ENCODE results near the gene WWOX. TPM values are rescaled to one million over a fixed set of nuclear protein-coding genes. Genes with fewer than 3 reads are reported as not detected.

Gene WWOX
- total RNA-seq, 1 experiment from 2014 or later: 79.9 TPM

DNA sequence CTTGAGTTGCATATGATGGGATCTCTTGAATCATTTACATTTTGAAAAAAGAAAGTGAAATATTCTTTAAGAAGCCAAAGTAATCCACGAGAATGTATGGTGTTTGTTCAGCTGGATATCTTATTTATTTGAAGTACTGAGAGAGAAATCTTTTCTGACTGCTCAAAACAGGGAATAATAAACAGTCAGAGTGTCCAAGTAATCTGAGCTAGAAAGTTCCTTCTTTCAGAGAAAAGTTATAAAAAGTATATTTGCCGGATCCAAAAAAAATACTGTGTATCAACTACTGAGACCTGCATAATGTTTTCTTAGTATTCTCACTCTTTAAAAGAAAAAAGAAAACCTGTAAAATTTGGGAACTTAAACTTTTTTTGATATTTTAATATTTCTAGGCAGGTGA is 350.8 kb downstream of the WWOX start:
- ChIA-PET POLR2A (ENCODE audit: low non-redundant PET) (no interaction called here), CTCF (no interaction called here)
- Histone ChIP-seq H3K27ac (ENCODE audit: low read depth, low read length, poor library complexity, severe bottlenecking) (no peak overlapping the region), H3K4me1 (ENCODE audit: insufficient read depth, low read length, poor library complexity, severe bottlenecking) (no peaks in the 10 kb centered on the region), H3K36me3 (ENCODE audit: insufficient read depth, low read length, poor library complexity, severe bottlenecking) (no peaks in the 10 kb centered on the region), H3K4me3 (ENCODE audit: low read depth, low read length, poor library complexity, severe bottlenecking) (no peak overlapping the region), H3K27me3 (replicated peaks; ENCODE audit: insufficient read depth, low read depth, low read length, poor library complexity) (no peaks in the 10 kb centered on the region), H3K9me3 (ENCODE audit: low read depth, low read length, poor library complexity, severe bottlenecking) (no peaks in the 10 kb centered on the region)
- no peak for DNase-seq (ENCODE audit: low spot score)
- TF ChIP-seq CTCF (conservative IDR thresholded peaks at IDR 0.05; ENCODE audit: low read depth, low read length) (no peak), EZH2 (IDR thresholded peaks at IDR 0.05; ENCODE audit: borderline replicate concordance, low read depth, low read length, poor library complexity, severe bottlenecking) (no peak)
- intact Hi-C loops (cut with micrococcal nuclease; ENCODE audit: unreplicated experiment): no loop called here
- BruUV-seq (replicated peaks): no TSS peak

- POLR2A ChIA-PET (ENCODE audit: low non-redundant PET): no interaction called here
Measured at GRCh38 chr16:78452025-78452555, 352.6 kb downstream of the WWOX start.

GRCh38 chr16:78455861-78456260 is 356.4 kb downstream of the WWOX start:
- TF ChIP-seq CTCF (conservative IDR thresholded peaks at IDR 0.05; ENCODE audit: low read depth, low read length) (no peak), EZH2 (IDR thresholded peaks at IDR 0.05; ENCODE audit: borderline replicate concordance, low read depth, low read length, poor library complexity, severe bottlenecking) (no peak)
- Histone ChIP-seq H3K4me3 (ENCODE audit: low read depth, low read length, poor library complexity, severe bottlenecking) (no peak overlapping the region), H3K4me1 (ENCODE audit: insufficient read depth, low read length, poor library complexity, severe bottlenecking) (no peaks in the 10 kb centered on the region), H3K27me3 (replicated peaks; ENCODE audit: insufficient read depth, low read depth, low read length, poor library complexity) (no peaks in the 10 kb centered on the region), H3K36me3 (ENCODE audit: insufficient read depth, low read length, poor library complexity, severe bottlenecking) (no peaks in the 10 kb centered on the region), H3K27ac (ENCODE audit: low read depth, low read length, poor library complexity, severe bottlenecking) (no peak overlapping the region), H3K9me3 (ENCODE audit: low read depth, low read length, poor library complexity, severe bottlenecking) (no peaks in the 10 kb centered on the region)
- BruUV-seq (replicated peaks): no TSS peak
- intact Hi-C loops (cut with micrococcal nuclease; ENCODE audit: unreplicated experiment): no loop called here
- POLR2A ChIA-PET (ENCODE audit: low non-redundant PET): no interaction called here
- no peak for DNase-seq (ENCODE audit: low spot score)
- CTCF ChIA-PET: no interaction called here

More at GRCh38 chr16:78452025-78452555, 352.6 kb downstream of the WWOX start:
- Histone ChIP-seq H3K27me3 (replicated peaks; ENCODE audit: insufficient read depth, low read depth, low read length, poor library complexity) (no peaks in the 10 kb centered on the region), H3K9me3 (ENCODE audit: low read depth, low read length, poor library complexity, severe bottlenecking) (no peaks in the 10 kb centered on the region), H3K36me3 (ENCODE audit: insufficient read depth, low read length, poor library complexity, severe bottlenecking) (no peaks in the 10 kb centered on the region), H3K4me3 (ENCODE audit: low read depth, low read length, poor library complexity, severe bottlenecking) (no peak overlapping the region), H3K27ac (ENCODE audit: low read depth, low read length, poor library complexity, severe bottlenecking) (no peak overlapping the region), H3K4me1 (ENCODE audit: insufficient read depth, low read length, poor library complexity, severe bottlenecking) (no peaks in the 10 kb centered on the region)
- BruUV-seq (replicated peaks): no TSS peak
- intact Hi-C loops (cut with micrococcal nuclease; ENCODE audit: unreplicated experiment): no loop called here
- no peak for DNase-seq (ENCODE audit: low spot score)
- CTCF ChIA-PET: no interaction called here
- TF ChIP-seq CTCF (conservative IDR thresholded peaks at IDR 0.05; ENCODE audit: low read depth, low read length) (no peak), EZH2 (IDR thresholded peaks at IDR 0.05; ENCODE audit: borderline replicate concordance, low read depth, low read length, poor library complexity, severe bottlenecking) (no peak)

Measured in A673 (cell line).